Omental fat pad (tissue), 4 donors: ENCODE data around the gene TCFL5. TPM values are rescaled to one million over a fixed set of nuclear protein-coding genes. Genes with fewer than 3 reads are reported as not detected.

Experiments used
- ATAC-seq: fragments of 150-250 bp; one replicate; pipeline ENCODE4 v1.9.1; 2016; ENCODE audit warnings: mild to moderate bottlenecking, moderate library complexity; ENCODE audit not compliant: low FRiP score
- DNase-seq: peaks from one replicate; pipeline ENCODE4 v3.0.0-alpha.2; 2019; ENCODE audit warnings: low spot score
- CTCF ChIP-seq, 3 donors: fragments of 450-650 bp; IDR thresholded peaks; one replicate each; pipeline ENCODE4 v1.5.1; 2016 to 2017; ENCODE audit warnings: antibody characterized with exemption in 3 of 3, mild to moderate bottlenecking in 3 of 3, moderate library complexity in 2 of 3
- total RNA-seq, 4 donors: library from RNA; depleted of rRNA; stranded (reverse); fragments of >200 nt; gene quantifications; one replicate each; pipeline ENCODE4 v1.1.0, GENCODE V29; 2016

The TCFL5 gene
- total RNA-seq, 4 donors from 2014 or later = 6.1 to 7.7 (median 6.3) TPM

- no peak for ATAC-seq
- DNase-seq = no peak
- TF ChIP-seq CTCF (IDR thresholded peaks at IDR 0.05) = no peak
These were observed 45.2 kb upstream of the TCFL5 start for GRCh38 chr20:62906647-62907375.

DNA sequence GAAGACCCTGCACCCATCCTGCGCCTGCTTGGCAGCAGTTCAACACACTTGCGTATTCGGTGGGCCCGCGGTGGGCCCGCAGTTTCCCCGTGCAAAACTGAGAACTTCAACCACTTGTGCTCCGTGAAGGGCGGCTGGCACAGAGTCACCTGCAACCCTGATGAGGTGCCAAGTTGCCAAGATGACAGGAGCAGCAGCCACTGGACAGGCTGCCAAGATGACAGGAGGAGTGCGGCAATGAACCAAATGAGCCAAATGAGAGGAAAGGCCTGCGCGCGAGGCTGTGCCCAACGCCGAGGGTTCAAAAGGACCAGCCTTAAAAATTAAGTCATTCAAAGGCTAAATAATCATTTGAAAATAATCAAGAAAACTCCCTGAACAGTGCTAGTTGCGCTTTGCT is 44.6 kb upstream of the TCFL5 start:
- TF ChIP-seq CTCF (IDR thresholded peaks at IDR 0.05) = no peak
- ATAC-seq = no peak
- no peak for DNase-seq

GRCh38 chr20:62905536-62906117 is 44.0 kb upstream of the TCFL5 start:
- DNase-seq (no peak), ATAC-seq (no peak)
- TF ChIP-seq CTCF (IDR thresholded peaks at IDR 0.05) = no peak

GRCh38 chr20:62902926-62903615 is 41.4 kb upstream of the TCFL5 start:
- DNase-seq (no peak), ATAC-seq (no peak)
- TF ChIP-seq CTCF (IDR thresholded peaks at IDR 0.05) = no peak

GRCh38 chr20:62901891-62902290 is 40.3 kb upstream of the TCFL5 start:
- TF ChIP-seq CTCF (IDR thresholded peaks at IDR 0.05) = no peak
- DNase-seq (no peak), ATAC-seq (no peak)

DNA sequence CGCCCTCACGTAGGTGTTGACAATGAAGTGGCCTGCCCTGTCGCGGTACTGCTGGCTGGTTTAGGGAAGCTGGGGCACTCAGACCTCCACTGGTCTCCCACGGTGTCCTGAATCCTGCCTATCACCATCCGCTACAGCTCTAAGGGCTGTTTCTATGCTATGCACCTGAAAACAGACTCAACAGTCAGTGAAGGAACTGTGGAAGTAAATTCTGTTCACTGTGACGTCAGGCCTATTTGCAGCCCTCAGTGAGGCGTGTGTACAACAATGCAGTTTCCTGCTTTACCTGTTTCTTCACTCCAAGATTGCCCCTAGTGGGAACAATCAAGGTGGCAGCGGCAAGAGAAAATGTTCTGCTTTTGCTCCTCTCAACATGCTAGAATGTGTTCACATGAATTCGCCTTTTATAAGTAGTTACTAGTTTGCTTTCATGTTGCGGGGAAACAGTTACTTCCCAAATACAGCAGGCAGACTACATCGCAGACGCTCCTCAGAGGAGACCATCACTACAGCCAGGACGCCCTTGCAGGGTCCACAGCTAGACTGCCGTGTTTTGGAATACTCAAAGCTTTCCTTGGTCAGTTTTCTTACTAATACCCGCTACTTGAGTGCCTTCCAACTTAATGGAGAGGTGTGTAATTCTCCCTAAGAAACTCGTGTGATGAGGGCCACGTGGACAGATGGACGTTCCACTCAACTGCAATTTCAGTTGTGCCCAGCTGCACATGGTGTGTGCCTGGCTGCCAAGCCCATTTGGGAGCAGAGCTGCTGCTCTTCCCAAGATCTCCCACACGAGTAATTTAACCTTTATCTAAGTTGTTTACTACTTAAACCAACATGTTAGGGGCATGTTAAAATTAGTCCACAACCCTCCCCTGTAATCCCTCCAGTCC is 39.3 kb upstream of the TCFL5 start:
- DNase-seq = no peak
- no peak for TF ChIP-seq CTCF (IDR thresholded peaks at IDR 0.05)
- no peak for ATAC-seq
